ENCODE results near the gene ZFYVE28. TPM values are rescaled to one million over a fixed set of nuclear protein-coding genes. Genes with fewer than 3 reads are reported as not detected.

ZFYVE28 gene
- total RNA-seq, 1 donor from 2014 or later: 3.3 TPM

DNA sequence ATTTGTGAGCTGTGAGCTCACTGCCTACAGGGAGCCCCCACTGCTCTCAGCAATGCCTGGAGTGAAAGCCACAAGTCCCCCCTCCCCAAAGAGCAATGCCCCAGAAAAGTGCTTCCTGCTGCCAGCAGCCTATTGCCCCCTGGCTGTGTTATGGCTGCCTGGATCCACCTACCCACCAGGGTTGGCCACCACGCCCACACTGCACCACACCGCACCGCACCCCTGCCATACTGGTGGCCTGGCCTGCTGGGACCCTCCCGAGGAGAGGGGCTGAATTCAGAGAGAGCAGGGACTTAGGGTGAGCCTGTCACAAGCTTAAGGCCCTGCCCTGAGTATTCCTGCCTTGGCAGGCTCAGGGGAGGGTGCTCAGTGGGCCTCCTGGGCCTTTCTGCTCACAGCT, 4.6 kb upstream of the ZFYVE28 start:
- H3K27me3 Mint-ChIP-seq: peaks cover 44% of the 10 kb centered on the region
- no peaks in the 10 kb centered on the region for H3K9me3 Mint-ChIP-seq (ENCODE audit: low read depth)
- peaks cover 12% of the 10 kb centered on the region for H3K4me1 Mint-ChIP-seq (ENCODE audit: low read depth)
- H3K36me3 Mint-ChIP-seq (ENCODE audit: insufficient read depth): no peaks in the 10 kb centered on the region
- TF ChIP-seq CTCF (IDR thresholded peaks at IDR 0.05; ENCODE audit: unreplicated experiment): no peak
- no peak overlapping the region for H3K27ac Mint-ChIP-seq
- H3K4me3 Mint-ChIP-seq (ENCODE audit: low read depth): no peak overlapping the region
- no peak for DNase-seq (ENCODE audit: low spot score, unreplicated experiment)

GRCh38 chr4:2421928-2422327, 3.5 kb upstream of the ZFYVE28 start:
- no peak for TF ChIP-seq CTCF (IDR thresholded peaks at IDR 0.05; ENCODE audit: unreplicated experiment)
- DNase-seq (ENCODE audit: low spot score, unreplicated experiment): no peak
- peaks cover 12% of the 10 kb centered on the region for H3K4me1 Mint-ChIP-seq (ENCODE audit: low read depth)
- H3K36me3 Mint-ChIP-seq (ENCODE audit: insufficient read depth): no peaks in the 10 kb centered on the region
- no peak overlapping the region for H3K4me3 Mint-ChIP-seq (ENCODE audit: low read depth)
- H3K27ac Mint-ChIP-seq: no peak overlapping the region
- peaks cover 51% of the 10 kb centered on the region for H3K27me3 Mint-ChIP-seq
- no peaks in the 10 kb centered on the region for H3K9me3 Mint-ChIP-seq (ENCODE audit: low read depth)

DNA sequence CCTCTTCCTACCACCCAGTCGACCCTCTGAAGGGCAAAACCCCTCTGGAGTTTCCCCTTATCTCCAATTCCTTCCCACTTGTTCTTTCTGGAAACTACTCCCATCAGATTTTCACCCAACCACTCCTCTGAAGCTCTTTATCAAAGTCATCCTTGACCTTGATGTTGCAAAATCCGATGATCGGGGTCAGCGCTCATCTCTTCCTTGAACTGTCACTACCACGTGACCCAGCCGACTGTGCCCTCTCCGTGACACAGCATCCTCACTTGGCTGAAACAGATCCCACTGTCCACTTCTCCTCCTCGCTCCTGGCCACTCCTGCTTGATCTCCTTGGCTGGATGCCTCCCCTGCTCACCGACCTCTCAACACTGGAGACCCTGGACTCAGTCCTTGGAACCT, 1.4 kb upstream of the ZFYVE28 start:
- no peak for DNase-seq (ENCODE audit: low spot score, unreplicated experiment)
- H3K9me3 Mint-ChIP-seq (ENCODE audit: low read depth): no peaks in the 10 kb centered on the region
- peak overlapping the region; percentile 77 for H3K4me3 Mint-ChIP-seq (ENCODE audit: low read depth)
- H3K36me3 Mint-ChIP-seq (ENCODE audit: insufficient read depth): no peaks in the 10 kb centered on the region
- no peak overlapping the region for H3K27ac Mint-ChIP-seq
- peaks cover 69% of the 10 kb centered on the region for H3K27me3 Mint-ChIP-seq
- no peak for TF ChIP-seq CTCF (IDR thresholded peaks at IDR 0.05; ENCODE audit: unreplicated experiment)
- H3K4me1 Mint-ChIP-seq (ENCODE audit: low read depth): peaks cover 12% of the 10 kb centered on the region

DNA sequence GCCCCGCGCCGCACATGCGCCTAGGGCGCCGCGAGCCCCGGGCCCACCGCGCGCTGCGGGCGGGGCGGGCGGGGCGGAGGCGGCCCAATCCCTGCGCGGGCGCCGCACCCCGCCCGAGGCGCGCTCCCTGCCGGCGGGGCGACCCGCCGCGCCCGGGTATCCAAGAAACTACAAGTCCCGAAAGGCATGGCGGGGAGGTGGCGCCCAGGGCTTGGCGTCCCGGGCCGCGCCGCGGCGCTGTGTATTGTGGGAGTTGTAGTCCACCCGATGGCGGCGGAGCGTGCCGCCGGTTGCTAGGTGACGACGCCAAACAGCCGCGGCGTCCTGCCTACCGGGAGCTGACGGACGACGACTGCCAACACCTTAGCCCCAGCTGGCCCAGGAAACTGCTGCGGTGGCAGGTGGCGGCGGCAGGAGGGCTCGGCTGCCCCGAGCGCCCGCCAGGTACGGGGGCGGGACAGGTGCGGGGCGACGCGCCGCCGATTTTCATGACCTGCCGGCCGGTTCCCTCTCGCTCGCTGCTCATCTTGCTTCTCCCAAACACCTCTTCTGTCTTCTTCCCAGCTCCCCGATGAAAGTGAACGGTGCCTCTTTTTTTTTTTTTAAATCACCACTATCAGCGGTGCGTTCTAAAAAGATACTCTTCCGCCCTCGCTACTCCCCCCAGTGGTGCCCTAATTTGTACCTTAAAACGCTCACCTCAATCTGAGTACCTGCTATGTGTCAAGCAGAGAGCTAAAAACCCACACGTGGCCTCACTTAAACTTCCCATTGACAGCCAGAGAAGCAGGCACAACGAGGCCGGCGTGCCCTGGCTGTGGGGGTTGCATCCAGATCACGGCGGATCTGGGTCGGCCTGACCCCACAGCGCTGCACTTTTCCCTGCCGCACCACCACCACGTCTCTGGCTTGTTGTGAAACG, 466 bp upstream of the ZFYVE28 start, which contains the start of gene CFAP99:
Gene CFAP99, plus strand, starts transcription at position 306 of the 922 bp plus-strand sequence.
- no peak for TF ChIP-seq CTCF (IDR thresholded peaks at IDR 0.05; ENCODE audit: unreplicated experiment)
- H3K27me3 Mint-ChIP-seq: peaks cover 76% of the 10 kb centered on the region
- DNase-seq (ENCODE audit: low spot score, unreplicated experiment): peak; percentile 97
- no peaks in the 10 kb centered on the region for H3K36me3 Mint-ChIP-seq (ENCODE audit: insufficient read depth)
- peaks cover 12% of the 10 kb centered on the region for H3K4me1 Mint-ChIP-seq (ENCODE audit: low read depth)
- H3K9me3 Mint-ChIP-seq (ENCODE audit: low read depth): no peaks in the 10 kb centered on the region
- no peak within 1 kb of the TSS for H3K27ac Mint-ChIP-seq
- H3K4me3 Mint-ChIP-seq (ENCODE audit: low read depth): peak within 1 kb of the TSS; percentile 77

GRCh38 chr4:2417226-2417764, 1.1 kb downstream of the ZFYVE28 start:
- DNase-seq (ENCODE audit: low spot score, unreplicated experiment): no peak
- no peaks in the 10 kb centered on the region for H3K36me3 Mint-ChIP-seq (ENCODE audit: insufficient read depth)
- H3K27me3 Mint-ChIP-seq: peaks cover 85% of the 10 kb centered on the region
- peaks cover 20% of the 10 kb centered on the region for H3K4me1 Mint-ChIP-seq (ENCODE audit: low read depth)
- TF ChIP-seq CTCF (IDR thresholded peaks at IDR 0.05; ENCODE audit: unreplicated experiment): no peak
- no peak overlapping the region for H3K27ac Mint-ChIP-seq
- peak overlapping the region; percentile 73 for H3K4me3 Mint-ChIP-seq (ENCODE audit: low read depth)
- H3K9me3 Mint-ChIP-seq (ENCODE audit: low read depth): no peaks in the 10 kb centered on the region
